ENCODE measurements around the gene BCL2A1. TPM values are rescaled to one million over a fixed set of nuclear protein-coding genes. Genes with fewer than 3 reads are reported as not detected.

The BCL2A1 gene
- total RNA-seq, 2 donors from 2014 or later = not detected

GRCh38 chr15:79943820-79944219, 27.2 kb downstream of the BCL2A1 start:
- Mint-ChIP-seq H3K4me3 (no peak overlapping the region), H3K9me3 (no peaks in the 10 kb centered on the region), H3K27ac (no peak overlapping the region), H3K4me1 (peaks cover 19% of the 10 kb centered on the region), H3K27me3 (ENCODE audit: insufficient read depth) (peaks cover 2% of the 10 kb centered on the region), H3K36me3 (ENCODE audit: low read depth) (no peaks in the 10 kb centered on the region)
- DNase-seq = no peak
- Histone ChIP-seq H3K27ac (ENCODE audit: low read depth, low read length) (no peak overlapping the region), H3K36me3 (ENCODE audit: control insufficient read depth, insufficient read depth, low read length) (no peaks in the 10 kb centered on the region), H3K4me1 (ENCODE audit: control insufficient read depth, insufficient read depth, low read length) (no peaks in the 10 kb centered on the region), H3K9ac (ENCODE audit: extremely low read depth, low read length, poor library complexity, severe bottlenecking) (no peak overlapping the region), H3K4me3 (ENCODE audit: low read length) (no peak overlapping the region), H3K27me3 (ENCODE audit: control insufficient read depth, insufficient read depth, low read length, poor library complexity, severe bottlenecking) (no peaks in the 10 kb centered on the region), H3K9me3 (ENCODE audit: control insufficient read depth, low read length) (no peaks in the 10 kb centered on the region)
- TF ChIP-seq CTCF (conservative IDR thresholded peaks at IDR 0.05) = no peak
- 60% methylated on average over 1 of the region's 1 CpG; no CpG with 5 or more reads in 1 of the 2 experiments for WGBS, 2 experiments (ENCODE audit: insufficient coverage in 1 of 2, insufficient read length in 1 of 2)

- no peak for TF ChIP-seq CTCF (conservative IDR thresholded peaks at IDR 0.05)
- Histone ChIP-seq H3K9me3 (ENCODE audit: control insufficient read depth, low read length) (no peaks in the 10 kb centered on the region), H3K27me3 (ENCODE audit: control insufficient read depth, insufficient read depth, low read length, poor library complexity, severe bottlenecking) (peaks cover 6% of the 10 kb centered on the region), H3K4me1 (ENCODE audit: control insufficient read depth, insufficient read depth, low read length) (no peaks in the 10 kb centered on the region), H3K36me3 (ENCODE audit: control insufficient read depth, insufficient read depth, low read length) (no peaks in the 10 kb centered on the region), H3K4me3 (ENCODE audit: low read length) (no peak overlapping the region), H3K27ac (ENCODE audit: low read depth, low read length) (no peak overlapping the region), H3K9ac (ENCODE audit: extremely low read depth, low read length, poor library complexity, severe bottlenecking) (no peak overlapping the region)
- H3K27ac Mint-ChIP-seq = no peak overlapping the region
- DNase-seq = no peak
- peaks cover 2% of the 10 kb centered on the region for H3K27me3 Mint-ChIP-seq (ENCODE audit: insufficient read depth)
- no peaks in the 10 kb centered on the region for H3K36me3 Mint-ChIP-seq (ENCODE audit: low read depth)
- WGBS, 2 experiments (ENCODE audit: insufficient coverage in 1 of 2, insufficient read length in 1 of 2) = 92 to 99% methylated on average over 7 of the region's 7 CpGs
- no peak overlapping the region for H3K4me3 Mint-ChIP-seq
- peaks cover 19% of the 10 kb centered on the region for H3K4me1 Mint-ChIP-seq
- H3K9me3 Mint-ChIP-seq = no peaks in the 10 kb centered on the region
Observed at GRCh38 chr15:79942741-79943481, 28.1 kb downstream of the BCL2A1 start.

GRCh38 chr15:79939399-79939798, 31.6 kb downstream of the BCL2A1 start:
- Histone ChIP-seq H3K4me1 (ENCODE audit: control insufficient read depth, insufficient read depth, low read length) (peaks cover 5% of the 10 kb centered on the region), H3K27ac (ENCODE audit: low read depth, low read length) (no peak overlapping the region), H3K9me3 (ENCODE audit: control insufficient read depth, low read length) (peaks cover 5% of the 10 kb centered on the region), H3K4me3 (ENCODE audit: low read length) (no peak overlapping the region), H3K36me3 (ENCODE audit: control insufficient read depth, insufficient read depth, low read length) (no peaks in the 10 kb centered on the region), H3K9ac (ENCODE audit: extremely low read depth, low read length, poor library complexity, severe bottlenecking) (no peak overlapping the region), H3K27me3 (ENCODE audit: control insufficient read depth, insufficient read depth, low read length, poor library complexity, severe bottlenecking) (peaks cover 6% of the 10 kb centered on the region)
- Mint-ChIP-seq H3K4me3 (no peak overlapping the region), H3K36me3 (ENCODE audit: low read depth) (no peaks in the 10 kb centered on the region), H3K4me1 (peaks cover 23% of the 10 kb centered on the region), H3K27ac (no peak overlapping the region), H3K27me3 (ENCODE audit: insufficient read depth) (peaks cover 2% of the 10 kb centered on the region), H3K9me3 (peaks cover 2% of the 10 kb centered on the region)
- WGBS, 2 experiments (ENCODE audit: insufficient coverage in 1 of 2, insufficient read length in 1 of 2) = 95 to 100% methylated on average over 1 to 4 of the region's 4 CpGs
- TF ChIP-seq CTCF (conservative IDR thresholded peaks at IDR 0.05) = no peak
- no peak for DNase-seq

Measured in endodermal cell (in vitro differentiated cells).